ES-I3 (cell line): ENCODE data around the gene PUS10.
"Not testable (repeated sequence)": the region's sequence is repeated elsewhere in the genome, so short reads cannot be mapped to it uniquely, and the experiment has no call there.

Experiments used
- H3K36me3 ChIP-seq: 2 replicates; pipeline ENCODE4 v1.6.1; 2013; ENCODE audit warnings: mild to moderate bottlenecking, low read length, control low read depth, moderate library complexity; ENCODE audit not compliant: insufficient read depth
- H3K4me1 ChIP-seq: 2 replicates; pipeline ENCODE4 v1.6.1; 2013; ENCODE audit warnings: mild to moderate bottlenecking, control low read depth, low read length; ENCODE audit not compliant: insufficient read depth
- H3K9ac ChIP-seq: 2 replicates; pipeline ENCODE4 v1.6.1; 2013; ENCODE audit warnings: low read depth, mild to moderate bottlenecking, low read length, moderate library complexity
- H3K9me3 ChIP-seq: 2 replicates; pipeline ENCODE4 v1.6.1; 2013; ENCODE audit warnings: mild to moderate bottlenecking, low read length, moderate library complexity; ENCODE audit not compliant: control insufficient read depth, insufficient read depth

PUS10 gene

DNA sequence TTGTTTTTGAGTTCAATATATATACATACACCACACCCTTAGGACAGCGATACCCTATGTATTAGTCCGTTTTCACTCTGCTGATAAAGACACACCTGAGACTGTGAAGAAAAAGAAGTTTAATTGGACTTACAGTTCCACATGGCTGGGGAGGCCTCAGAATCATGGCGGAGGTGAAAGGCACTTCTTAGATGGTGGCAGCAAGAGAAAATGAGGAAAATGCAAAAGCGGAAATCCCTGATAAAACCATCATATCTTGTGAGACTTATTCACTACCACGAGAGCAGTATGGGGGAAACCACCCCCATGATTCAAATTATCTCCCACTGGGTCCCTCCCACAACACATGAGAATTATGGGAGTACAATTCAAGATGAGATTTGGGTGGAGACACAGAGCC, 112.2 kb downstream of the PUS10 start:
- not testable (repeated sequence) for H3K4me1 ChIP-seq, H3K36me3 ChIP-seq, H3K9me3 ChIP-seq, H3K9ac ChIP-seq

DNA sequence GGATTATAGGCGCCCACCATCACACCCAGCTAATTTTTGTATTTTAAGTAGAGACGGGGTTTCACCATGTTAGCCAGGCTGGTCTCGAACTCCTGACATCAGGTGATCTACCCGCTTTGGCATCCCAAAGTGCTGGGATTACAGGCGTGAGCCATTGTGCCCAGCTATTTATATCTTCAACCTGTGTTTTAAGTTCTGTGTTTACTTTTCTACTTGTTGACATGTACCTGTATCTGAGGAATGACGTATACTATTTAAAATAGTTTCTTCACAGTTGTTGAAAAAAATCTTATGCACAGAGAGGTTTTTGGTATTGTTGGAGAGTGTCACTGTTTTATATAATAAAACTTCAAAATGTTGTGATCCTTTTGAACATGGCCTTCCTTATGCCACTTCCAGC, 116.8 kb downstream of the PUS10 start:
- H3K9ac ChIP-seq, H3K36me3 ChIP-seq, H3K9me3 ChIP-seq, H3K4me1 ChIP-seq: not testable (repeated sequence)

GRCh38 chr2:60899892-60900249, 118.2 kb downstream of the PUS10 start:
- Histone ChIP-seq H3K9ac (no peak overlapping the region), H3K4me1 (no peaks in the 10 kb centered on the region), H3K9me3 (no peaks in the 10 kb centered on the region), H3K36me3 (no peaks in the 10 kb centered on the region)

GRCh38 chr2:60899230-60899891, 118.7 kb downstream of the PUS10 start:
- Histone ChIP-seq H3K36me3 (no peaks in the 10 kb centered on the region), H3K9me3 (no peaks in the 10 kb centered on the region), H3K4me1 (no peaks in the 10 kb centered on the region), H3K9ac (no peak overlapping the region)

GRCh38 chr2:60898567-60898966, 119.5 kb downstream of the PUS10 start:
- Histone ChIP-seq H3K9me3 (no peaks in the 10 kb centered on the region), H3K9ac (no peak overlapping the region), H3K4me1 (no peaks in the 10 kb centered on the region), H3K36me3 (no peaks in the 10 kb centered on the region)
